Uterus (tissue), 2 donors: ENCODE data around the gene CDR2L.

Source experiments
- POLR2A ChIP-seq, 2 donors: fragments of 450-650 bp; IDR thresholded peaks; one replicate each; pipeline ENCODE4 v1.6.1; 2016; ENCODE audit warnings: antibody characterized with exemption in 2 of 2, mild to moderate bottlenecking in 1 of 2, moderate library complexity in 1 of 2
- TF ChIP-seq, protein P1 (sequence below), 4 experiments: fragments of 200-600 bp in 2 of 4; fragments of 450-650 bp in 2 of 4; sonication (generic) in 2 of 4; IDR thresholded peaks; one replicate each; pipeline ENCODE4 v1.5.1; 2016 to 2019; ENCODE audit warnings: antibody characterized with exemption in 4 of 4, mild to moderate bottlenecking in 2 of 4, moderate library complexity in 1 of 4

DNA sequence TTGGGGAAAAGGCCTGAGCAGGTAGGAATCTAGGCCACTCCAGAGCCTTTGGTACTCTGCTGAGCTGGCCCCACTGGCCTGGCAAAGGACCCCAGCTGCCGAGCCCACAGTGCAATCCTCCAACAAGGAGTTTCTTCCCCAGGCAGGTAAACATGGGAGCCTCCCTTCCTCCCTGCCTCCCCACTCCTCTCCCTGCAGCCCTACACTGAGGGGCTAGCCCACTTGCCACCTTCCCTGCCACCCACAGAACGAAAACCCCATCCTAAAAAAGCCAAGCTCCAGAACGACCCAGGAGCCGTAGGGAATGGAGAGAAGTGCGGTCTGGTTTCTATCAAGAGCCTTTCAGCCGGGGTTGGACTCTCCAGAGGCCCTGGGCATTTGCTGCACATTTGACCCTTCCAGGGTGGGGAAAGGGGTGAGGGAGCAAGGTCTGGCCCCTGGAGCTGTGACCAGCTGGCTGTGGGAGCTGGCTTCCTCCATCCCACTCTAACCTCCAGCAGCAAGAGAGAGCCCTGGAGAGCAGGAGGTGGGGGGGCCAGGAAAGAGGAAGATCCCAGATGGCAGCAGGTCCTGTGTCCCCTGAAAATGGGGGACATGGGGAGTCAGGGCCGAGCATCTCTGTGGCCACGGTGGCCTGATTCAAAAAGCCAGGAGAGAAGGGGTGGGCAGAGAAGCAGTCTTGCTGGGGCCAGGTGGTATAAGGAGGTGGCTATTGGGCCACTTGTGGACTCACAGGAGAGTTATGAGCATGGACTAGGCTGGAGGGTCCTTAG lies 16.2 kb upstream of the CDR2L start:
- no peak for TF ChIP-seq POLR2A (IDR thresholded peaks at IDR 0.05)
- TF ChIP-seq, protein P1, sequence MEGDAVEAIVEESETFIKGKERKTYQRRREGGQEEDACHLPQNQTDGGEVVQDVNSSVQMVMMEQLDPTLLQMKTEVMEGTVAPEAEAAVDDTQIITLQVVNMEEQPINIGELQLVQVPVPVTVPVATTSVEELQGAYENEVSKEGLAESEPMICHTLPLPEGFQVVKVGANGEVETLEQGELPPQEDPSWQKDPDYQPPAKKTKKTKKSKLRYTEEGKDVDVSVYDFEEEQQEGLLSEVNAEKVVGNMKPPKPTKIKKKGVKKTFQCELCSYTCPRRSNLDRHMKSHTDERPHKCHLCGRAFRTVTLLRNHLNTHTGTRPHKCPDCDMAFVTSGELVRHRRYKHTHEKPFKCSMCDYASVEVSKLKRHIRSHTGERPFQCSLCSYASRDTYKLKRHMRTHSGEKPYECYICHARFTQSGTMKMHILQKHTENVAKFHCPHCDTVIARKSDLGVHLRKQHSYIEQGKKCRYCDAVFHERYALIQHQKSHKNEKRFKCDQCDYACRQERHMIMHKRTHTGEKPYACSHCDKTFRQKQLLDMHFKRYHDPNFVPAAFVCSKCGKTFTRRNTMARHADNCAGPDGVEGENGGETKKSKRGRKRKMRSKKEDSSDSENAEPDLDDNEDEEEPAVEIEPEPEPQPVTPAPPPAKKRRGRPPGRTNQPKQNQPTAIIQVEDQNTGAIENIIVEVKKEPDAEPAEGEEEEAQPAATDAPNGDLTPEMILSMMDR (IDR thresholded peaks at IDR 0.05) = no peak
